Measurements from ENCODE around the gene DEPP1. TPM values are rescaled to one million over a fixed set of nuclear protein-coding genes. Genes with fewer than 3 reads are reported as not detected.

DEPP1 gene
- total and polyA plus RNA-seq, 8 donors = 68.9 to 270 (median 173) TPM

- WGBS, 2 donors = 74 to 77% methylated on average over 2 of the region's 2 CpGs
These were observed 32.4 kb downstream of the DEPP1 start for GRCh38 chr10:44946205-44946604.

GRCh38 chr10:44944354-44944753 is 34.3 kb downstream of the DEPP1 start:
- no peak overlapping the region for H3K4me3 ChIP-seq
- H3K36me3 ChIP-seq = no peaks in the 10 kb centered on the region
- no peak for TF ChIP-seq CTCF (IDR thresholded peaks at IDR 0.05)
- no peaks in the 10 kb centered on the region for H3K9me3 ChIP-seq
- no peaks in the 10 kb centered on the region for H3K27me3 ChIP-seq
- peaks cover 0 to 8% (median 0%) of the 10 kb centered on the region in 3 donors for H3K4me1 ChIP-seq
- FAIRE-seq (no peak), ATAC-seq (no peak), DNase-seq (no peak)
- intact Hi-C loops (cut with DNase I) = no loop called here
- H3K27ac ChIP-seq = no peak overlapping the region
- WGBS, 2 donors = 0 to 87% methylated on average over 1 of the region's 1 CpG

More at GRCh38 chr10:44946205-44946604, 32.4 kb downstream of the DEPP1 start:
- Histone ChIP-seq H3K27me3 (no peaks in the 10 kb centered on the region), H3K4me1 (peaks cover 0 to 8% (median 0%) of the 10 kb centered on the region in 3 donors), H3K4me3 (no peak overlapping the region), H3K27ac (no peak overlapping the region), H3K9me3 (no peaks in the 10 kb centered on the region), H3K36me3 (no peaks in the 10 kb centered on the region)
- TF ChIP-seq CTCF (IDR thresholded peaks at IDR 0.05) = no peak
- intact Hi-C loops (cut with DNase I) = no loop called here
- ATAC-seq (peak in 3 of 4 donors; percentile 8 to 34 (median 14)), FAIRE-seq (no peak), DNase-seq (peak in 1 of 6 donors; percentile 8)

GRCh38 chr10:44939691-44940401 is 38.8 kb downstream of the DEPP1 start:
- H3K36me3 ChIP-seq = no peaks in the 10 kb centered on the region
- no peak for TF ChIP-seq CTCF (IDR thresholded peaks at IDR 0.05)
- ATAC-seq = peak in 3 of 4 donors; percentile 60 to 66 (median 65)
- no peaks in the 10 kb centered on the region for H3K9me3 ChIP-seq
- intact Hi-C loops (cut with DNase I) = no loop called here
- H3K27me3 ChIP-seq = no peaks in the 10 kb centered on the region
- H3K27ac ChIP-seq = peak overlapping the region in 1 of 4 donors; percentile 28
- peak in 1 of 6 donors; percentile 13 for DNase-seq
- 80 to 81% methylated on average over 7 of the region's 7 CpGs for WGBS, 2 donors
- no peak overlapping the region for H3K4me3 ChIP-seq
- peaks cover 0 to 16% (median 0%) of the 10 kb centered on the region in 3 donors for H3K4me1 ChIP-seq
- FAIRE-seq = peak; percentile 43

GRCh38 chr10:44938956-44939355 is 39.7 kb downstream of the DEPP1 start:
- FAIRE-seq = no peak

More at GRCh38 chr10:44938956-44939355, 39.7 kb downstream of the DEPP1 start:
- Histone ChIP-seq H3K27ac (no peak overlapping the region), H3K9me3 (no peaks in the 10 kb centered on the region), H3K4me3 (no peak overlapping the region), H3K27me3 (no peaks in the 10 kb centered on the region), H3K4me1 (peaks cover 0 to 16% (median 0%) of the 10 kb centered on the region in 3 donors), H3K36me3 (no peaks in the 10 kb centered on the region)
- no peak for TF ChIP-seq CTCF (IDR thresholded peaks at IDR 0.05)
- intact Hi-C loops (cut with DNase I) = no loop called here
- 87 to 94% methylated on average over 7 of the region's 7 CpGs for WGBS, 2 donors
- ATAC-seq (no peak), DNase-seq (peak in 1 of 6 donors; percentile 4)

All from pancreas (tissue), 10 donors.